ENCODE measurements around the gene LSS.

DNA sequence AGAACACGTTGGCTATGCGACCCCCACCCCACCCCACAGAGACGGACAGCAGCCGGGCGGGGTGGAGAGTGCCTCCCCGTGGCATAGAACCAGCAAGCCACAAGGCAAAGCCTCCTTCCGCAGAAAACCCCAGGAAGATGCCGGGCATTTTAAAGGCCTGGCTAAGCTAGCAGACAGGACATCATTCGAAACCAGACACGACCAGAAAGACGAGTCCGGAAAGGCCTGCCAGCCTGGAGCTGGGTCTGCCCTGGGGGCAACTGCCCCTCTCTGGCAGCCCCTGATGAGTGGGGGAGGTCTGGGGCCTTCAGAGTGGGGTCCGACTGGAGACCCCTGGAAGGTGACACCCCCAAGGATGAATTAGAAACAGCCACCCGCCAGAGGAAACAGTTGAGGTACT lies 81.7 kb downstream of the LSS start:
- TF ChIP-seq, protein P1, sequence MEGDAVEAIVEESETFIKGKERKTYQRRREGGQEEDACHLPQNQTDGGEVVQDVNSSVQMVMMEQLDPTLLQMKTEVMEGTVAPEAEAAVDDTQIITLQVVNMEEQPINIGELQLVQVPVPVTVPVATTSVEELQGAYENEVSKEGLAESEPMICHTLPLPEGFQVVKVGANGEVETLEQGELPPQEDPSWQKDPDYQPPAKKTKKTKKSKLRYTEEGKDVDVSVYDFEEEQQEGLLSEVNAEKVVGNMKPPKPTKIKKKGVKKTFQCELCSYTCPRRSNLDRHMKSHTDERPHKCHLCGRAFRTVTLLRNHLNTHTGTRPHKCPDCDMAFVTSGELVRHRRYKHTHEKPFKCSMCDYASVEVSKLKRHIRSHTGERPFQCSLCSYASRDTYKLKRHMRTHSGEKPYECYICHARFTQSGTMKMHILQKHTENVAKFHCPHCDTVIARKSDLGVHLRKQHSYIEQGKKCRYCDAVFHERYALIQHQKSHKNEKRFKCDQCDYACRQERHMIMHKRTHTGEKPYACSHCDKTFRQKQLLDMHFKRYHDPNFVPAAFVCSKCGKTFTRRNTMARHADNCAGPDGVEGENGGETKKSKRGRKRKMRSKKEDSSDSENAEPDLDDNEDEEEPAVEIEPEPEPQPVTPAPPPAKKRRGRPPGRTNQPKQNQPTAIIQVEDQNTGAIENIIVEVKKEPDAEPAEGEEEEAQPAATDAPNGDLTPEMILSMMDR (IDR thresholded peaks at IDR 0.05) = no peak
- TF ChIP-seq POLR2AphosphoS5 (IDR thresholded peaks at IDR 0.05) = no peak
